ENCODE measurements around the gene CCL11. TPM values are rescaled to one million over a fixed set of nuclear protein-coding genes. Genes with fewer than 3 reads are reported as not detected.

Gene CCL11
- total RNA-seq, 1 donor from 2014 or later: not detected

GRCh38 chr17:34301986-34302385 is 16.4 kb downstream of the CCL11 start:
- peaks cover 18% of the 10 kb centered on the region for H3K27me3 Mint-ChIP-seq (ENCODE audit: low read depth)
- no peak overlapping the region for H3K4me3 Mint-ChIP-seq
- H3K4me1 Mint-ChIP-seq: peaks cover 6% of the 10 kb centered on the region
- no peak overlapping the region for H3K27ac Mint-ChIP-seq (ENCODE audit: unreplicated experiment)
- TF ChIP-seq CTCF (conservative IDR thresholded peaks at IDR 0.05): no peak
- no peaks in the 10 kb centered on the region for H3K9me3 Mint-ChIP-seq
- no peaks in the 10 kb centered on the region for H3K36me3 Mint-ChIP-seq (ENCODE audit: low read depth)
- DNase-seq (ENCODE audit: low read depth, low spot score): no peak

DNA sequence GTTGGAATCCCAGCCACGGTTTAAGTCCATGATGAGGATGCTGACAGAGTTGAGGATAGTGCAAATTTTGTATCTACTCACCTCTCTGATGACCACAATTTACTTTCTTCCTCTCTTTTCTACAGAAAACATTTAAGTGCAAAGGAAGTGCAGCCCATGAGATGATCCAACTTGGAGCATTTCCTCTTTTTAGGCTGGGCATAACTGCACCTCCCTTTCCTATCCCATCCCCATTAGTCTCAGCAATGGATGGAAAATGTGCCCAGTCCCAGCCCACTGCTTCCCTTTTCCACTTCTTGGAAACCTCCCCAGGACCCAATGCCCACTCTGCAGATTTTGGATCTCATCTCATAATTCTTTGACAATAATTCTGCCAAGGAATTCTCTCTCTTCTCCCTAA is 17.1 kb downstream of the CCL11 start:
- Mint-ChIP-seq H3K36me3 (ENCODE audit: low read depth) (no peaks in the 10 kb centered on the region), H3K4me3 (no peak overlapping the region)

DNA sequence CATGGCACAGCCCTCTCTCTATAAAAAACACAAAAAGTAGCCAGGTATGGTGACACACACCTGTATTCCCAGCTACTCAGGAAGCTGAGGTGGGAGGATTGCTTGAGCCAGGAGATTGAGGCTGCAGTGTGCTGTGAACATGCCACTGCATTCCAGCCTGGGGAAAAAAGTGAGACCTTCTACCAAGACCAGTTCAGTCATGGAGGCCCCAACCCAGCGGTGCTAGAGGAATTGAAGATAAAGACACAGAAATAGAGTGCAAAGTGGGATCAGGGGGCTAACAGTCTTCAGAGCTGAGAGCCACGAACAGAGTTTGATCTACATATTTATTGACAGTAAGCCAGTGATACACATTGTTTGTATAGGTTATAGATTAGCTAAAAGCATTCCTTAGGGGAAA is 18.1 kb downstream of the CCL11 start:
- DNase-seq (ENCODE audit: low read depth, low spot score): no peak
- Mint-ChIP-seq H3K9me3 (no peaks in the 10 kb centered on the region), H3K4me1 (peaks cover under 1% of the 10 kb centered on the region), H3K4me3 (no peak overlapping the region), H3K36me3 (ENCODE audit: low read depth) (no peaks in the 10 kb centered on the region), H3K27ac (ENCODE audit: unreplicated experiment) (no peak overlapping the region), H3K27me3 (ENCODE audit: low read depth) (peaks cover 25% of the 10 kb centered on the region)
- no peak for TF ChIP-seq CTCF (conservative IDR thresholded peaks at IDR 0.05)

More for the DNA sequence above, 17.1 kb downstream of the CCL11 start:
- Mint-ChIP-seq H3K4me1 (peaks cover 6% of the 10 kb centered on the region), H3K27me3 (ENCODE audit: low read depth) (peaks cover 23% of the 10 kb centered on the region), H3K27ac (ENCODE audit: unreplicated experiment) (no peak overlapping the region), H3K9me3 (no peaks in the 10 kb centered on the region)
- TF ChIP-seq CTCF (conservative IDR thresholded peaks at IDR 0.05): no peak
- DNase-seq (ENCODE audit: low read depth, low spot score): no peak

DNA sequence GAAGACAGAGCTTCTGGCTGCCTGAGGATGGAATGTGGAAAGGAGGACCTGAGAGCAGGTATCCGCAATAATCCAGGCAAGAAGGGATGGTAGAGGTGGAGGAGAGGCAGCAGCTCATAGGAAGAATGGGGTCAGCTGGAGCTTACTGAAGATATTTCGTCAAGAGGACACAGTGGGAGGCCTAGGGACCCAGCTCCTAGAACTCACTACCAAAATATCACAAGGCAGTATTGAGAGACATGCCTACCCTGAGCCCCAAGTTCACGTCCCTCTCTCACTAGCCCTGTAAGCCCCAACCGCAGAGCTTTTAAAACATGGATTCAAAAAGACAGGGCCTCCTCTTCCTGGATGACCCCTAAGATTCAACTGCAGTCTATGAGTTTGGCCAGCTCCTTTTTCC is 19.5 kb downstream of the CCL11 start:
- no peak overlapping the region for H3K4me3 Mint-ChIP-seq
- no peaks in the 10 kb centered on the region for H3K36me3 Mint-ChIP-seq (ENCODE audit: low read depth)
- H3K27ac Mint-ChIP-seq (ENCODE audit: unreplicated experiment): no peak overlapping the region
- H3K4me1 Mint-ChIP-seq: no peaks in the 10 kb centered on the region
- H3K9me3 Mint-ChIP-seq: no peaks in the 10 kb centered on the region
- TF ChIP-seq CTCF (conservative IDR thresholded peaks at IDR 0.05): no peak
- peaks cover 23% of the 10 kb centered on the region for H3K27me3 Mint-ChIP-seq (ENCODE audit: low read depth)
- no peak for DNase-seq (ENCODE audit: low read depth, low spot score)

DNA sequence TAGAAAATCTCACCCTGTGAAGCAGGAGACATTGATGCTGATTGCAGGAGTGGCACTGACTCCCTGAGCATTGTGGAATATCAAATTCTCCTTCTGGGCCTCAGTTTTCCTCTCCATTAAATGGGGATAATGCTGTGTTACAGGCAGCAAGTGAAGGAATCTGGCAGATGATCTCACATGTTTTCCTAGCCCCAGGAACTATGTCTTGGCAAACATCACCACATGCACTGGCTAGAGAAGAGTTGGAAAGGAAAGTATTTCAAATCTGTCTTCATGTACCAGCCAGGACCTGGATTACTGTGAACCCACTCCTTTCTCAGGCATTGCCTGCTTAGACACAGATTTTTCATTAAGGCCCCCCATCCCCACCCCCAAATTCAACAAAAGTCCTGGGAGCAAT is 20.1 kb downstream of the CCL11 start:
- no peak for TF ChIP-seq CTCF (conservative IDR thresholded peaks at IDR 0.05)
- Mint-ChIP-seq H3K4me1 (no peaks in the 10 kb centered on the region), H3K9me3 (no peaks in the 10 kb centered on the region), H3K4me3 (no peak overlapping the region), H3K27ac (ENCODE audit: unreplicated experiment) (no peak overlapping the region), H3K27me3 (ENCODE audit: low read depth) (peaks cover 26% of the 10 kb centered on the region), H3K36me3 (ENCODE audit: low read depth) (no peaks in the 10 kb centered on the region)
- no peak for DNase-seq (ENCODE audit: low read depth, low spot score)

DNA sequence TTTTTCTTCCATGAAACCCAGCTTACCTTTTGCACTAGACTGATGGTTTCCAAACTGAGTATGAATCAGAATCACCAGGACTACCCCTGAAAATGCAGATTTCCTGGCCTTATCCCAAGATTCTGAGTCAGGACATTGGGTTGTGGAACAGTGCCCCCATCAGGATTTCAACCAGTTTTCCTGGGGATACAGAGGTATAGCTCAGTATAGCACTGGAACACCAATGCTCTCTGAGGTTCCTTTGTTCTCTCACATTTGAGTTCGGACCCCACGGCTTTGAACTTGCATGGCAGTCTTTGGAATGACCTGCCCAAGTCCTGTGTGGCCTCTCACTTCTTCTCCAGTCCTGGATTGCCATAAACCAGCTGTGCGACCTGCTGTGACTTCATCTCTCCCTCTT is 20.9 kb downstream of the CCL11 start:
- H3K27me3 Mint-ChIP-seq (ENCODE audit: low read depth): peaks cover 29% of the 10 kb centered on the region
- no peak overlapping the region for H3K4me3 Mint-ChIP-seq
- H3K36me3 Mint-ChIP-seq (ENCODE audit: low read depth): no peaks in the 10 kb centered on the region
- no peak overlapping the region for H3K27ac Mint-ChIP-seq (ENCODE audit: unreplicated experiment)
- H3K4me1 Mint-ChIP-seq: no peaks in the 10 kb centered on the region
- DNase-seq (ENCODE audit: low read depth, low spot score): no peak
- no peaks in the 10 kb centered on the region for H3K9me3 Mint-ChIP-seq
- no peak for TF ChIP-seq CTCF (conservative IDR thresholded peaks at IDR 0.05)

All from neural crest cell (in vitro differentiated cells).